ENCODE results near the gene CTSZ.
"Not testable (repeated sequence)": the region's sequence is repeated elsewhere in the genome, so short reads cannot be mapped to it uniquely, and the experiment has no call there.

Gene CTSZ

DNA sequence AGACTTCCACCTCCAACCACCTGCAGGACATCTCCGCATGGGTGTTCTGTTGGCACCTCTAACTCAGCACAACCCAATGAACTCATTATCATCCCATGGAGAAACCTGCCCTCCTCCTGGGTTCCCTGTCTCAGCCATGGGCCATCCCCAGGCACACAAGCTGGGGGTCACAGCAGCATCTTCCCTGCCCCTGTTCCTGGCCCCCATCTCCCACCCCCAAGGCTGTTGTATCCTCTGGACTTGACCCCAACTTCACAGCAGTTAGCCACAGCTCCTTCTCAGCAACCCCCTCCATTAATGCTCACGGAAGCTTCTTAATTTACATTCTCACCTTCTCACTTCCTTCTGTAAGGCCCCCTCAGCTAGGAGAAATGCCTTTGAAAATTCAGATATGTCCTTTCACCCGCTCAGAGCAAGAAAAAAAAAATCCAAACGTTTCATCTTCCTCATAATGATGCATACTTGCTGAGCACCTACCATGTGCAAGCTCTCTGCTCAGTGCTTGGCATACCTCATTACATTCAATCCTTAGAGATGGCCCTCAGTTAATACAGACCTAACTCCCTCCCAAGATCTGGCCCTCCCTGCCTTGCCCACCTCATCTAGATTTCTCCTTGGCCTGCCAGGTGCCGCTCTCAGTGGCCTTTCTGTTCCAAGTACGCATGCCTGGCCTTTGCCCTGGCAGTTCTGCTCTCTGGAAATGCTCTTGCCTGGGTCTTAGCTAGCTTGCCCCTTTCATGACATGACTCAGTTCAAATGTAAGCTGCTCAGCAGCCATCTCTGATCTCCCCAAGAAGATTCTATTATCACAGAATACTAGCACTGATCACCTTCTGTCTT lies 28.5 kb downstream of the CTSZ start:
- no peak for DNase-seq

DNA sequence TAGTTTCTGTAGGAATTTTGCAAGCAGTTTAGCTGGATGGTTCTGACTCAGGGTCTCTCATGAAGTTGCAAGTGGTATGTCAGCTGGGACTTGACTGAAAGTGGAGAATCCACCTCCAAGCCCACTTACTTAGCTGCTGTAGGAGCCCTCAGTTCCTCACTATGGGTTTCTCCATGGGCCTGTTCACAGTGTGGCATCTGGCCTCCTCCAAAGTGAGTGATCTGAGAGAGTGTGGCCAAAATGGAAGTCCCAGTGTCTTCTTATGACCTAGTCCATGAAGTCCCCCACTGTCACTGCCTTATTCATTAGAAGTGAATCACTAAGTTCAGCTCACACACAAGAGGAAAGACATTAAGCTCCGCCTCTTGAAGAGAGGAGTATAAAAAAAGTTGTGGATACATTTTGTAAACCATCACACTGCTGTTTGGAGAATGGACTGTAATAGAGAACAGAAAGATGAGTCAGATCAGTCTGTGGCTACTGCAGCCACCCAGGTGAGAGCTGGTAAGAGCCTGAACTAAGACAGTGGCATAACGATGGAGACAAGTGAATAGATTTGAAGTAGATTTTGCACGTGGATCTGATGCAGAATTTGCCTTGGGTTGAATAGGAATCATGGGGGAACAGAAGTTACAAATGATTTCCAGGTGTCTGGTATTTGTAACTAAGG lies 30.9 kb downstream of the CTSZ start:
- no peak for DNase-seq

DNA sequence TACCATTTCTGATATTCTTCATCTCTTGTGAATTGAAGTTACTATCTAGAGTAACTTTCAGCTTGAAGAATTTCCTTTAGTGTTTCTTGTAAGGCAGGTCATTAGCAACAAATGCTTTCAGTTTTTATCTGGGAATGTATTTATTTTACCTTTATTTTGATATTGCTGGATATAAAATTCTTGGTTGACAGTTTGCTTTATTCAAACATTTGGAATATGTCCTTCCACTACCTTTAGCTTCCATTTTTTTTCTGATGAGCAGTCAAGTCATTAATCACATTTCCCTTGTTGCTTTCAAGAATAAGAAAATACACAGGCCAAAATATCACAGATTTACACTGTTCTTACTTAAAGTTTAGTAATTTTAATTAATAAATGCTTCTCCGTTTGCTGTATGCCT lies 31.7 kb downstream of the CTSZ start:
- DNase-seq, result no peak

DNA sequence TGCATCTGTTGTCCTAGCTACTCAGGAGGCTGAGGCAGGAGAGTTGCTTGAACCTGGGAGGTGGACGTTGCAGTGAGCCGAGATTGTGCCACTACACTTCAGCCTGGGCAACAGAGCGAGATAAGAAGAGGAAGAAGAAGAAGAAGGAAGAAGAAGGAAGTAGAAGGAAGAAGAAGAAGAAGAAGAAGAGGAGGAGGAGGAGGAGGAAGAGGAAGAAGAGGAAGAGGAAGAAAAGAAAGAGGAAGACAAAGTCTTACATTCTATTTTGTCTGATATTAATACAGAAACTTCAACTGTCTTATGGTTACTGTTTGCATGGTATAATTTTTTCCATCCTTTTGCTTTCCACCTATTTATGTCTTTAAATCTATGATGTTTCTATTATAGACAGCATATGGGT lies 33.2 kb downstream of the CTSZ start:
- DNase-seq, result no peak

DNA sequence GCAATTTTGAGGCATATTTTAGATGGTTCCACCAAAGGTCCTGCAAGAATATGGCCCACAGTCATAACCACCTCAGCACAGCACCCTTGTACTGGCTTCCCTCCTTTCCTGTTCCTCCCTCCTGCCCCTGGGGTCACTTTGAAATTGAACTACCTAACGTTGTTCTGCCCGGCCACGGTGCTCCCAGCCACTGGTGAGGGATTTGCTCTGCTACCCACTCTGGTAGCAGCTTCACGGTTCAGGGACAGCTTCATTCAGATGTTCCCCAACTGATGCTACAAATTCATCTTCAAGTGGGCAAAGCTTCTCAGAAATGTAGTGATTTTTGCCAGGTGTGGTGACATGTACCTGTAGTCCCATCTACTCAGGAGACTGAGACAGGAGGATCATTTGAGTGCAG lies 33.9 kb downstream of the CTSZ start:
- DNase-seq, result no peak

DNA sequence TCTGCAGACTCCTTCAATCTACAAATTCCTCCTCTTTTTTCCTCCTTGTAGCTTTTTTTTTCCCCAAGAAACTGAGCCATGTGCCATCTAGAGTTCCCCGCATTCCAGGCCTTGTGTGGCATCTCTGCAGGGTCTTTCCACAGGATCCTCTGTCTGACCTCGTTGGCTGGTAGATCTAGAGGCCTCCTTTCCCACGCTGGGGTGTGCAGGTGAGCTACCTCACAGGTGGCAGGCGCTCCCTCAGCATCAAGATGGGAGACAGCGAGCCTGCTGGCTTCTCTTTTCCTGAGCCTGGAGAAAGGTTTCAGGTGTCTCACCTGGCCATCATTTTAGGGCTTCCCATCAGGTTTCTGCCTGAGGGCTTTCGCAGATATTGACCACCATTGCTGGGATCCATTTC lies 35.6 kb downstream of the CTSZ start:
- no peak for DNase-seq

DNA sequence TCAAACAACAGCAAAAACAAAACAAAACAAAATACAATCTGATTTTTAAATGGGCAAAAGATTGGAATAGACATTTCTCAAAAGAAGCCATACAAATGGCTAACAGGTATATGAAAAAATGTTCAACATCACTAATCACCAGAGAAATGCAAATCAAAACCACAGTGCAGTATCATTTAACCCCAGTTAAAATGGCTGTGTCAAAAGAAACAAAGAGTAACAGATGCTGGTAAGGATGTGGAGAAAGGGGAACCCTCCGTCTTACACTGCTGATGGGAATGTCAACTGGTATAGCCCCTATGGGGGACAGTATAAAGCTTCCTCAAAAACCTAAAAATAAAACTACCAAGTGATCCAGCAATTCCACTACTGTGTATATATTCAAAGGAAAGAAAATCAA lies 36.9 kb downstream of the CTSZ start:
- no peak for DNase-seq

DNA sequence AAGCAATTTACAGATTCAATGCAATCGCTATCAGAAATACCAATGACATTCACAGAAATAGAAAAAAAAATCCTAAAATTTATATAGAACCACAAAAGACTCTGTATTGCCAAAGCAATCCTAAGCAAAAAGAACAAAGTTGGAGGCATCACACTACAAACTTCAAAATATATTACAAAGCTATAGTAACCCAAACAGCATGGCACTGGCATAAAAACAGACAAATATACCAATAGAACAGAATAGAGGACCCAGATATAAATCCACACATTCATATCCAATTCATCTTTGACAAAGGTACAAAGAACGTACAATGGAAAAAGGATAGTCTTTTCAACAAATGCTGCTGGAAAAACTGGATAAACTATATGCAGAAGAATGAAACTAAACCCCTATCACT lies 37.6 kb downstream of the CTSZ start:
- no peak for DNase-seq

DNA sequence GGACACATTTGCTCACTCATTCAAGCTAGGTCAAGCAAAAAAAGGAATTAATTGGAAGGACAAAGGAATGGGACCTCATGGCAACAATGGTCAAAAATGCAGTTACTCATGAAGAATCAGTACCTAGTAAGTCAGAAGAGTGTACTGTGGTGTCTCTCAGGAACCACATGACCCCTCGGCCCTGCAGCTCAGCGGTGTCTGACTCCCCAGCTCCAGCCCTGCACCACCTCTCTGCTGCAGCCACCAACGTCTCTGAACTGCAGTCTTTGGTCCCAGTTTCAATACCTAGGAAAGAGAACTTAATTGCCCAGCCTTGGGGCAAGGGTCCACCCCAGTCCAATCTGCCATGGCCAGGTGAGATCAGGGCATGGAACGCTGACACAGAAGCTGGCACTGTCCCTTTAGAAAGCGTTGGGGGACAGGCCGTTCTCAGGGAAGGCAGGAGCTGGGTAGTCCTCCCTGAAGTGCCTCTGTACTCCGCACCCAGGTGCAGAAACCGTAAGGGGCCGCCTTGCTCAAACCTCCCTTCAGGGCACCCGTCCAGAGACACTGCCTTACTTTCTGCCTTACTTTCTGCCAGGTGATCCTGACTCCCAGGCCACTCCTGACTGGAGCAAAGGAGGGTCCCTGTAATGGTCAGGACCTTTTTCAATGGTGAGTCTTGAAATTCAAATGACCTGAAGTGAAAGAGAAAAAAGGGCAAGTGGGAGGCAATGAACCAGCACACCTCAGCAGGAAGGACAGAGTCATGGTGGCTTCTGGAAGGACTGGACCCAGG lies 39.2 kb downstream of the CTSZ start:
- DNase-seq, result no peak

DNA sequence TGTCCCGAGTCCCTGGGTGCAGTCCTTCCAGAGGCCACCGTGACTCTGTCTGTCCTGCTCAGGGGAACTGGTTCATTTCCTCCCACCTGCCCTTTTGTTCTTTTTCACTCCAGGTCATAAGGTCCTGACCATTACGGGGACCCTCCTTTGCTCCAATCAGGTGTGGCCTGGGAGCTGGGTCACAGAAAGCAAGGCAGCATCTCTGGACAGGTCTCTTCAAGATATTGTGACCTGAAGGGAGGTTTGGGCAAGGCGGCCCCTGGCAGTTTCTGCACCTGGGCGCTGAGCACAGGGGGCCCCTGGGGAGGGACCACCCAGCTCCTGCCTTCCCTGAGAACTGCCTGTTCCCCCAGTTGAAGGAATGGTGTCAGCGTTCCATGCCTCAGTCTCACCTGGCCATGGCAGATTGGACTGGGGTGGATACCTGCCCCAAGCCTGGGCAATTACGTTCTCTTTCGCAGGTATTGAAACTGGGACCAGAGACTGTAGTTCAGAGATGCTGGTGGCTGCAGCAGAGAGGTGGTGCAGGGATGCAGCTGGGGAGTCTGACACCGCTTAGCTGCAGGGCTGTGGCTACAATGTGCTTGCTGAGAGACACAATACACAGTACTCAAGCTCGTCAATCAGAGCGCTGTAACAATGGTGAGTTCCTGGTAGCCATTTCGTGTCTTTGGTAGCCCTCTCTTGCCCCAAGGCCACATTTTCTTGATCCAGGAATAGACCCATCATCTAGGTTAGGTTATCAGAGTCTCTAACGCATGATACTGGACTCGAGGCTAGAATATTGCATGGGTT lies 41.6 kb downstream of the CTSZ start:
- no peak for DNase-seq

DNA sequence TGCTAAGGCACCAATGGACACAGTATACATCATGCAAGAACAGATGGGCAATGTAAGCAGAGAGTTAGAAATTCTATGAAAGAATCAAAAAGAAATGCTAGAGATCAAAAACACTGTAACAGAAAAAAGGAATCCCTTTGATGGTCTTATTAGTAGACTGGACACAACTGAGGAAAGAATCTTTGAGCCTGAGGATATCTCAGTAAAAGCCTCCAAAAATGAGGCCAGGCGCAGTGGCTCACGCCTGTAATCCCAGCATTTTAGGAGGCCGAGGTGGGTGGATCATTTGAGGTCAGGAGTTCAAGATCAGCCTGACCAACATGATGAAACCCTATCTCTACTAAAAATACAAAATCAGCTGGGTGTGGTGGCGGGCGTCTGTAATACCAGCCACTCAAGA lies 43.1 kb downstream of the CTSZ start:
- not testable (repeated sequence) for DNase-seq

DNA sequence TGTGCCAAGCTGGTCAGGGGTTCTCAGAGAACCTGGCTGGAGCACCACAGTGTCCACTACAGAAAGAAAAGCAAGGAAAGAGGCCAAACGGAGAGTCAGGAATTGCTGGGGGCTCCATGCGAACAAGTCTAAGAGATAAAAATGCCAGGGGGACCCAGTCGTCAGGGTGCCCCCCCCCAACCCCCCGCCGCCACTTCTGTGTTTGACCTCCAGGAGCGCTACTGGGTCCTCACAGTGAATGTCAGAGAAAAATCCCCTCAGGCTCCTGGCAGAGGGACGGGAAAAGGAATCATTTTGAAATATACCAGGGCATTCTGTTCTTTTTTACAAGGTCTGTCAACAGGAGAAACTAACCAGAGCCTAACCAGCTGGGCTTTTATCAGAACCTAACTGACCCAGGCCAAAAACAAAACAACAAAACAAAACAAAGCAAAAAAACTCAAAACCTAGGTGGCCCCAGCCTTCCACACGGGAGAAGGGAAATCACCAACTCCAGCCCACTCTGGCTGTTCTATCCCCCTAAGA lies 43.9 kb downstream of the CTSZ start:
- no peak for DNase-seq

DNA sequence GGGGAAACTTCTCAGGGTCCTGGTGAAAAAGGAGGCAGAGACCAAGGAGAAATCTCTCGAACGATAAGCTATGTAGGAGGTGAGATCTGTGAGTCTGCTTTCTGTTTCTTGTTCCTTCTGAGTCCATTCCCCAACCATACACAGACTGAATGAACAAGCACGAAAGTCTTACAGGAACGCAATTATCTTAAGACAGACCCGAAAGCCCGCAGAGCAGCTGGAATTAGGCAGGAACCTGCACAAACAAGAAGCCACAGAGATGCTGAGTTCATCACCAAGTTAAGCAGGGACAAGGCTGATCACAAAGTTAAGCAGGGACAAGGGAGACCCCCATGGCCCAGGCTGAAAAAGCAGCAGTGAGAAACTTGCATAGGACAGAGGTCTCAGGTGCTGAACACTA lies 47.4 kb downstream of the CTSZ start:
- no peak for DNase-seq

DNA sequence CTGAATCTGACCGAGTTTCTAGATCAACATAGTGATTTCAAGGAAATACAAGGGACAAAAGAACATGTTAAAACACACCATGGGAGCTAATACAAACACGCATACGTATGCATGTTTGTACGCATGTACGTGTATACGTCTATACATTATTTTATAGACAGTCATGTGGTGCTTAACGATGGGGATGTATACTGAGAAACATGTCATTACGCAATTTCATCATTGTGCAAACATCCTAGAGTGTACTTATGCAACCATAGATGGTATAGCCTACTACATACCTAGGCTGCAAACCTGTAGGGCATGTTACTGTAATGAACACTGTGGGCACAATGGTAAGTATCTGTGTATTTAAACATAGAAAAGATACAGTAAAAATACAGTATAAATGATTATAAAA lies 51.0 kb downstream of the CTSZ start:
- no peak for DNase-seq

DNA sequence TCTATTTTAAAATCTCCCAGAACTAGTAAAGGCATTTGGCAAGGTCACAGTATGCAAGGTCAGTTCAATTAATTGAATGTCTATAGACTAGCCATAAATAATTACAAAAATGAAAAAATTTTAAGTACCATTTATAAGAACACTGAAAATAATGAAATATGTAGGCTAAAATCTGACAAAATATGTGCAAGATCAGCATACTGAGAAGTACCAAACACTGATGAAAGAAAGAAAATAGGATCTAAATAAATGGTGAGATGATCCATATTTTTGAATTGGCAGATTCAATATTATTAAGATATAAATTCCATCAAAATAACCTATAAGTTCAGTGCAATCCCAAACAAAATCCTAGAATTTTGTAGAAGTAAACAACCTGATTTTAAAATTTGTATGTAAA lies 54.0 kb downstream of the CTSZ start:
- DNase-seq, result no peak

DNA sequence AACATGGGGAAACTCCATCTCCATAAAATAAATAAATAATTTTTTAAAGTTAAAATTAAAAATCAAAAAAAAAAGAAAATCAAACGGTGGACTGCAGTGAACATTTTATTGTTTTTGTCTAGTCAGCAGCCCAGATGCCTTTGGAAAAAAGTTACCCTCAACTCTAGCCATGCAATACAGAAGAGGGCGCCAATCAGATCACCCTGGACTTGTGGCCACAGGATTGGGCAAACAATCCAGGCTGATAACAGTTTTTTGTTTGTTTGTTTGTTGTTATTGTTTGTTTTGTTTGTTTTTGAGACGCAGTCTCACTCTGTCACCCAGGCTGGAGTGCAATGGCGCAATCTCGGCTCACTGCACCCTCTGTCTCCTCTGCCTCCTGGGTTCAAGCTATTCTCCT lies 56.5 kb downstream of the CTSZ start:
- DNase-seq, result no peak

DNA sequence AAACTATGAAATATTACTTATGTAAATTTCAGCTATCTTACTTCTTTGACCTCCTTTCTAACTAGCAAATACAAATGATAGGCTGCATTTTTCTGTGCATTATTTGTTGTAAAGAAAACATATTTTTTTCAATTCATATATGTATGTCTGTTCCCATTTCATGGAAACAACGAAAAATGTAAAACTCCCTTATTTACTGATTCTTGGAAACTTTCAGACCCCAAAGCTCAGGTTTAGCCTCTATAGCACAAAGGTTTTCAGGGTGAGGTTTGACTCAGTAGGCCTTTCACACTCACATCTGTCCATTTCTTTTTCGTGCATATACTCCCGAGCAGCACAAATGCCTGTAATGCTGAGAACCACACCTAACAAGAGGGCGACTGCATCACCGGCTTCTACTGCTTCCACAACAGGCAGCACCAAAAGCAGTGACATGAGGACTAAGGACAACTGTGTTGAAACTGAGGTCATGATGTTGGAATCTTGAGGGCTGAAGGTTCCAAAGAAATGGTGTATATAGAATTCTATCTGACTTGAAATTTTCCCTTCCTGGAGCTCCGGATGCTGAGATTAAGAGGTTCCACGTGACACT lies 59.2 kb downstream of the CTSZ start:
- DNase-seq, result not testable (repeated sequence)

DNA sequence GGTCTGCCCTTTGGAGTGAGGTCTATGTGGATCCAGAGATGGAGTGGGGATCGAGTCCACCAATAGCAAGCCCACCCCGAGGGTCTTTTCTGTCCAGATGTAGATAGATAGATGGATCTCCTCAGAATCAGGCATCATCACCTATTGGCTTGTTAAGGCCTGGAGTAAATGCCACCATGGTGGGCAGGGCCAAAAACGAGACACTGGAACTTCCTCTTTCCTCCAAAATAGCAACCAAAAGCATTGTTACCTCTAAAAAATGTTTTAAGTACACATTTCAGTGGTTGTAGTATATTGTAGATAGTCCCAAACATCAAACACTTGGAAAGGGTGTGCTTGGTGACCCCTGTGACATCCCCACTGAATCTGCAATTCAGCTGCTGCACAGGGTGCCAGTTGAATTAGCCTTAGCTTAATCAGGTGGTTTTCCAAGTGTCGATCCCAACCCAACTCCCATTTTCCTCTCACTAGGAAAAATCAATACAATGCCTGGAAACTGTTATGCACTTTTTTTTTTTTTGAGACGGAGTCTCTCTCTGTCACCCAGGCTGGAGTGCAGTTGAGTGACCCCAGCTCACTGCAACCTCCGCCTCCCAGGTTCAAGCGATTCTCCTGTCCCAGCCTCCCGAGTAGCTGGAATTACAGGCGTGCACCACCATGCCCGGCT lies 61.0 kb downstream of the CTSZ start:
- DNase-seq, result no peak

All from left hindlimb (tissue), 1 donor.